HG02981 (cell line): ENCODE results near the gene IGFL1.
"Not testable (repeated sequence)": the region's sequence is repeated elsewhere in the genome, so short reads cannot be mapped to it uniquely, and the experiment has no call there.

Source experiments
- ATAC-seq: cut with Tn5 transposase; IDR thresholded peaks from one replicate; pipeline ENCODE4 v1.9.1; 2021; ENCODE audit warnings: mild to moderate bottlenecking, moderate library complexity; ENCODE audit not compliant: unreplicated experiment

Gene IGFL1

GRCh38 chr19:46229442-46229841 lies at the start of gene IGFL1:
IGFL1 (plus strand) TSS chr19:46229742; CDS start chr19:46229775, 33 bp downstream.
- no peak for ATAC-seq

GRCh38 chr19:46180701-46181387 lies 48.7 kb upstream of the IGFL1 start:
- no peak for ATAC-seq

GRCh38 chr19:46181388-46181779 lies 48.2 kb upstream of the IGFL1 start:
- ATAC-seq: no peak

GRCh38 chr19:46182476-46182875 lies 47.1 kb upstream of the IGFL1 start:
- ATAC-seq: no peak

- not testable (repeated sequence) for ATAC-seq
These were observed 44.5 kb upstream of the IGFL1 start for GRCh38 chr19:46184775-46185710.

- no peak for ATAC-seq
These were observed 43.3 kb upstream of the IGFL1 start for GRCh38 chr19:46186101-46186716.

- no peak for ATAC-seq
These were observed 42.8 kb upstream of the IGFL1 start for GRCh38 chr19:46186717-46187101.

- ATAC-seq: no peak
These were observed 39.3 kb upstream of the IGFL1 start for GRCh38 chr19:46189971-46190888.

GRCh38 chr19:46191356-46191755 lies 38.2 kb upstream of the IGFL1 start:
- ATAC-seq: no peak

GRCh38 chr19:46191972-46192371 lies 37.6 kb upstream of the IGFL1 start:
- ATAC-seq: no peak

- ATAC-seq: not testable (repeated sequence)
These were observed 36.9 kb upstream of the IGFL1 start for GRCh38 chr19:46192626-46192991.

GRCh38 chr19:46192992-46193650 lies 36.4 kb upstream of the IGFL1 start:
- ATAC-seq: no peak

- no peak for ATAC-seq
These were observed 35.9 kb upstream of the IGFL1 start for GRCh38 chr19:46193678-46194077.

- ATAC-seq: no peak
These were observed 34.4 kb upstream of the IGFL1 start for GRCh38 chr19:46195104-46195503.

- not testable (repeated sequence) for ATAC-seq
These were observed 33.6 kb upstream of the IGFL1 start for GRCh38 chr19:46195919-46196318.

- ATAC-seq: no peak
These were observed 33.0 kb upstream of the IGFL1 start for GRCh38 chr19:46196410-46197124.

GRCh38 chr19:46197314-46198070 lies 32.0 kb upstream of the IGFL1 start:
- ATAC-seq: no peak

GRCh38 chr19:46198756-46199155 lies 30.8 kb upstream of the IGFL1 start:
- no peak for ATAC-seq
